H9 (cell line): ENCODE results near the gene SYTL5. TPM values are rescaled to one million over a fixed set of nuclear protein-coding genes. Genes with fewer than 3 reads are reported as not detected.

ENCODE experiments used
- DNase-seq: peaks from one replicate; pipeline ENCODE4 v3.0.0-alpha.2; 2017
- H2AFZ ChIP-seq: one replicate; pipeline ENCODE4 v1.6.1; 2013; ENCODE audit warnings: mild to moderate bottlenecking, low read length, control low read depth, moderate library complexity
- H2AK5ac ChIP-seq: 2 replicates; pipeline ENCODE4 v1.6.1; 2013; ENCODE audit warnings: low read length, control low read depth, mixed read lengths; ENCODE audit not compliant: insufficient read length
- H2BK120ac ChIP-seq: one replicate; pipeline ENCODE4 v1.6.1; 2013; ENCODE audit warnings: low read depth, mild to moderate bottlenecking, low read length, control low read depth, inconsistent platforms; ENCODE audit not compliant: poor library complexity, severe bottlenecking
- H2BK12ac ChIP-seq: 2 replicates; pipeline ENCODE4 v1.6.1; 2013; ENCODE audit warnings: low read length, control low read depth, mixed read lengths, low read depth; ENCODE audit not compliant: insufficient read length
- H2BK15ac ChIP-seq: 2 replicates; pipeline ENCODE4 v1.6.1; 2013; ENCODE audit warnings: low read depth, low read length, control low read depth
- H2BK20ac ChIP-seq: one replicate; pipeline ENCODE4 v1.6.1; 2013; ENCODE audit warnings: low read depth, mild to moderate bottlenecking, low read length, control low read depth, inconsistent platforms; ENCODE audit not compliant: poor library complexity, severe bottlenecking
- H2BK5ac ChIP-seq: 2 replicates; pipeline ENCODE4 v1.6.1; 2013; ENCODE audit warnings: low read length, control low read depth, mixed read lengths; ENCODE audit not compliant: insufficient read length
- H3K14ac ChIP-seq: 2 replicates; pipeline ENCODE4 v1.6.1; 2013; ENCODE audit warnings: low read length, control low read depth; ENCODE audit not compliant: insufficient read depth
- H3K18ac ChIP-seq: 2 replicates; pipeline ENCODE4 v1.6.1; 2013; ENCODE audit warnings: low read depth, mild to moderate bottlenecking, mixed read lengths, low read length, control low read depth; ENCODE audit not compliant: insufficient read length
- H3K23ac ChIP-seq: 2 replicates; pipeline ENCODE4 v1.6.1; 2013; ENCODE audit warnings: low read length, control low read depth, mixed read lengths, low read depth; ENCODE audit not compliant: insufficient read length
- H3K23me2 ChIP-seq: 2 replicates; pipeline ENCODE4 v1.6.1; 2013; ENCODE audit warnings: low read depth, mild to moderate bottlenecking, mixed read lengths, low read length, control low read depth; ENCODE audit not compliant: insufficient read length, poor library complexity, severe bottlenecking
- H3K27ac ChIP-seq: 2 replicates; pipeline ENCODE4 v1.5.1; 2013; ENCODE audit warnings: low read length, control low read depth, mixed read lengths, low read depth; ENCODE audit not compliant: insufficient read length
- H3K27me3 ChIP-seq: 2 replicates; pipeline ENCODE4 v1.6.1; 2013; ENCODE audit warnings: low read length, control low read depth, inconsistent platforms; ENCODE audit not compliant: insufficient read depth
- H3K4ac ChIP-seq: 2 replicates; pipeline ENCODE4 v1.6.1; 2013; ENCODE audit warnings: low read depth, mild to moderate bottlenecking, control low read depth, inconsistent platforms, low read length, moderate library complexity
- H3K4me1 ChIP-seq: 2 replicates; pipeline ENCODE4 v1.6.1; 2013; ENCODE audit warnings: low read length, control low read depth, inconsistent platforms; ENCODE audit not compliant: insufficient read depth
- H3K4me2 ChIP-seq: 2 replicates; pipeline ENCODE4 v1.6.1; 2013; ENCODE audit warnings: low read length, control low read depth, mixed read lengths; ENCODE audit not compliant: insufficient read length, insufficient read depth
- H3K56ac ChIP-seq: 2 replicates; pipeline ENCODE4 v1.6.1; 2013; ENCODE audit warnings: low read depth, mild to moderate bottlenecking, mixed read lengths, low read length, control low read depth; ENCODE audit not compliant: insufficient read length
- H3K79me1 ChIP-seq: 2 replicates; pipeline ENCODE4 v1.6.1; 2013; ENCODE audit warnings: low read depth, mild to moderate bottlenecking, moderate library complexity, low read length, control low read depth, inconsistent platforms; ENCODE audit not compliant: insufficient read depth, poor library complexity, severe bottlenecking
- H3K79me2 ChIP-seq: 2 replicates; pipeline ENCODE4 v1.6.1; 2013; ENCODE audit warnings: low read length, control low read depth, inconsistent platforms; ENCODE audit not compliant: insufficient read depth
- H3K9ac ChIP-seq: 2 replicates; pipeline ENCODE4 v1.6.1; 2013; ENCODE audit warnings: low read length, control low read depth, mixed read lengths; ENCODE audit not compliant: insufficient read length; ENCODE audit errors: extremely low read depth
- H3K9me3 ChIP-seq: one replicate; pipeline ENCODE4 v1.6.1; 2013; ENCODE audit warnings: low read depth, low read length, inconsistent platforms; ENCODE audit not compliant: control insufficient read depth
- H3T11ph ChIP-seq: one replicate; pipeline ENCODE4 v1.6.1; 2013; ENCODE audit warnings: mild to moderate bottlenecking, low read length, control low read depth, inconsistent platforms
- H4K20me1 ChIP-seq: one replicate; pipeline ENCODE4 v1.6.1; 2013; ENCODE audit not compliant: control insufficient read depth, insufficient read length, insufficient read depth
- H4K5ac ChIP-seq: 2 replicates; pipeline ENCODE4 v1.6.1; 2013; ENCODE audit warnings: low read depth, mild to moderate bottlenecking, mixed read lengths, low read length, control low read depth; ENCODE audit not compliant: insufficient read length
- H4K8ac ChIP-seq: replicated peaks from 2 replicates; pipeline ENCODE4 v1.6.1; 2013; ENCODE audit warnings: low read length, control low read depth, mixed read lengths, low read depth; ENCODE audit not compliant: insufficient read length
- H4K91ac ChIP-seq: 2 replicates; pipeline ENCODE4 v1.6.1; 2013; ENCODE audit warnings: low read depth, mild to moderate bottlenecking, moderate library complexity, mixed read lengths, low read length, control low read depth; ENCODE audit not compliant: insufficient read length
- H3K27ac Mint-ChIP-seq, 3 experiments: 2 replicates in 2 of 3; 3 replicates in 1 of 3; pipeline ENCODE4 v1.8.0; 2020 to 2021; ENCODE audit warnings: mixed read lengths in 3 of 3, mild to moderate bottlenecking in 1 of 3, moderate library complexity in 1 of 3
- H3K27me3 Mint-ChIP-seq: 2 replicates; pipeline ENCODE4 v1.8.0; 2021; ENCODE audit warnings: low read depth, mild to moderate bottlenecking, moderate library complexity, mixed read lengths
- H3K36me3 Mint-ChIP-seq, 3 experiments: 2 replicates in 2 of 3; 3 replicates in 1 of 3; pipeline ENCODE4 v1.8.0; 2020 to 2021; ENCODE audit warnings: low read depth in 3 of 3, mixed read lengths in 3 of 3; ENCODE audit not compliant: insufficient read depth in 1 of 3
- H3K4me1 Mint-ChIP-seq, 2 experiments: 2 replicates each; pipeline ENCODE4 v1.8.0; 2020; ENCODE audit warnings: mixed read lengths in 2 of 2
- H3K4me3 Mint-ChIP-seq, 2 experiments: 2 replicates in 1 of 2; 3 replicates in 1 of 2; pipeline ENCODE4 v1.8.0; 2020 to 2021; ENCODE audit warnings: mild to moderate bottlenecking in 2 of 2, mixed read lengths in 2 of 2, moderate library complexity in 1 of 2
- H3K9me3 Mint-ChIP-seq, 2 experiments: 2 replicates in 1 of 2; 3 replicates in 1 of 2; pipeline ENCODE4 v1.8.0; 2020; ENCODE audit warnings: mild to moderate bottlenecking in 2 of 2, mixed read lengths in 2 of 2, moderate library complexity in 1 of 2
- WGBS: extraction: QIAGEN DNeasy Blood & Tissue Kit; methylation state at CpG from one replicate; pipeline ENCODE4 v1.1.7; 2013; ENCODE audit warnings: missing lambda C conversion rate, low lambda C conversion rate, mixed read lengths; ENCODE audit not compliant: insufficient read length; ENCODE audit errors: extremely low coverage; 5-methylcytosine and 5-hydroxymethylcytosine counted together
- total RNA-seq: library from RNA; stranded (reverse); gene quantifications from 2 replicates; pipeline ENCODE4 v1.2.1, GENCODE V29; 2021
- TF ChIP-seq, protein P1 (sequence below): fragments of 200-600 bp; sonication (generic); conservative IDR thresholded peaks from 3 replicates; pipeline ENCODE4 v1.8.0; 2021; ENCODE audit warnings: antibody characterized with exemption, mild to moderate bottlenecking

The SYTL5 gene
- total RNA-seq, 1 experiment from 2014 or later, result 0.15 TPM

DNA sequence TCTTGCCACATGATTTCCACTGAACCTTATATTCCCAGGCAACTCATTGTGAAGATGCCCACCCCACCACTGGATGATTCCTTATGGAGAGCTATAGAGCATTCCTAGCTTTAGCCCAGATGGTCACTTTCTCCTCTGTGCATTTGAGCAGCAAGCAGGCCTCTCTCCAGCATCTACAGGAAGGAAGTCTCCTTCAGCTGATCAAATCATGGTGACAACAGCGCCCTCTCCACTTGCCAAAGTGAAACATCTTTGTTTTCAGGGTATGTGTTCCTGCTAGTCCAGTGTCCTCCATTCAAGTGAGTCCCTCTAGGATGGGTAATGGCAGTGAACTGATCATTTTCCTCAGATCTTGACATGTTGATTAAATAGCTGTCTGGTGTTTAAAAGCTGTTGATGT is 10.9 kb upstream of the SYTL5 start:
- Mint-ChIP-seq H3K27ac (no peak overlapping the region), H3K9me3 (peaks cover 58 to 70% of the 10 kb centered on the region in 2 experiments), H3K4me1 (peaks cover 5 to 9% of the 10 kb centered on the region in 2 experiments), H3K36me3 (peaks cover 0 to 3% (median 2%) of the 10 kb centered on the region in 3 experiments; a peak in 3 of 7 replicates), H3K27me3 (no peaks in the 10 kb centered on the region), H3K4me3 (no peak overlapping the region)
- Histone ChIP-seq H3K56ac (no peak overlapping the region), H2BK20ac (no peak overlapping the region), H3K14ac (no peak overlapping the region), H2BK12ac (no peak overlapping the region), H3K9ac (no peak overlapping the region), H3K4me1 (peaks cover 4% of the 10 kb centered on the region; the same call in 1 of the 2 replicates), H3K23me2 (no peaks in the 10 kb centered on the region), H4K91ac (no peak overlapping the region), H2BK120ac (no peak overlapping the region), H3T11ph (no peak overlapping the region), H3K79me1 (no peaks in the 10 kb centered on the region), H3K4me2 (no peak overlapping the region), H3K23ac (no peak overlapping the region), H4K5ac (no peak overlapping the region), H2AK5ac (no peak overlapping the region), H3K9me3 (no peaks in the 10 kb centered on the region), H3K79me2 (no peaks in the 10 kb centered on the region), H2AFZ (no peak overlapping the region), H3K4ac (no peak overlapping the region), H2BK5ac (no peak overlapping the region), H4K8ac (no peak overlapping the region), H2BK15ac (no peak overlapping the region), H4K20me1 (no peaks in the 10 kb centered on the region), H3K27ac (no peak overlapping the region), H3K27me3 (no peaks in the 10 kb centered on the region), H3K18ac (no peak overlapping the region)
- no CpG with 5 or more reads among the region's 1 CpG for WGBS
- DNase-seq, result no peak
- TF ChIP-seq, protein P1, sequence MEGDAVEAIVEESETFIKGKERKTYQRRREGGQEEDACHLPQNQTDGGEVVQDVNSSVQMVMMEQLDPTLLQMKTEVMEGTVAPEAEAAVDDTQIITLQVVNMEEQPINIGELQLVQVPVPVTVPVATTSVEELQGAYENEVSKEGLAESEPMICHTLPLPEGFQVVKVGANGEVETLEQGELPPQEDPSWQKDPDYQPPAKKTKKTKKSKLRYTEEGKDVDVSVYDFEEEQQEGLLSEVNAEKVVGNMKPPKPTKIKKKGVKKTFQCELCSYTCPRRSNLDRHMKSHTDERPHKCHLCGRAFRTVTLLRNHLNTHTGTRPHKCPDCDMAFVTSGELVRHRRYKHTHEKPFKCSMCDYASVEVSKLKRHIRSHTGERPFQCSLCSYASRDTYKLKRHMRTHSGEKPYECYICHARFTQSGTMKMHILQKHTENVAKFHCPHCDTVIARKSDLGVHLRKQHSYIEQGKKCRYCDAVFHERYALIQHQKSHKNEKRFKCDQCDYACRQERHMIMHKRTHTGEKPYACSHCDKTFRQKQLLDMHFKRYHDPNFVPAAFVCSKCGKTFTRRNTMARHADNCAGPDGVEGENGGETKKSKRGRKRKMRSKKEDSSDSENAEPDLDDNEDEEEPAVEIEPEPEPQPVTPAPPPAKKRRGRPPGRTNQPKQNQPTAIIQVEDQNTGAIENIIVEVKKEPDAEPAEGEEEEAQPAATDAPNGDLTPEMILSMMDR, result 0 out of 3 replicates have a peak, but pooled peaks have one; percentile 17
